Endothelial cell of umbilical vein (primary cell): ENCODE results near the gene FADS2. TPM values are rescaled to one million over a fixed set of nuclear protein-coding genes. Genes with fewer than 3 reads are reported as not detected.
A peak's percentile ranks its signal among the peaks of the same experiment; 100 is the strongest.

Source experiments
- BruUV-seq: library from RNA; stranded (reverse); fragments of 400-500 nt; replicated peaks from 2 replicates; lab custom pipeline; 2021; lab: Mats Ljungman, UMichigan
- CTCF ChIA-PET: fragments of 300-600, 350-600 bp; sonication (Branson Sonifier 250); formaldehyde crosslinking; loops from one replicate; lab custom pipeline; 2021; ENCODE audit warnings: antibody characterized with exemption, inconsistent platforms; lab: Charles Lee
- POLR2A ChIA-PET: fragments of 300-600, 350-600 bp; sonication (Branson Sonifier 250); formaldehyde crosslinking; loops from one replicate; lab custom pipeline; 2021; ENCODE audit warnings: antibody characterized with exemption, inconsistent platforms; lab: Charles Lee
- DNase-seq: peaks from one replicate; pipeline ENCODE4 v3.0.0-alpha.2; 2011; ENCODE audit warnings: low read depth, low spot score
- FAIRE-seq: peaks from 2 replicates; lab custom pipeline; 2011; peaks lifted over from hg19 to GRCh38; lab: Jason Lieb, UNC
- H2AFZ ChIP-seq: 2 replicates; pipeline ENCODE4 v1.6.0; 2012; ENCODE audit warnings: low read depth, low read length, control low read depth, inconsistent platforms
- H3K27ac ChIP-seq: 2 replicates; pipeline ENCODE4 v1.5.1; 2011; ENCODE audit warnings: low read depth, mild to moderate bottlenecking, control low read depth, low read length, moderate library complexity; ENCODE audit not compliant: insufficient read depth
- H3K27me3 ChIP-seq, 2 experiments: 2 replicates each; pipeline versions ENCODE4 v1.6.0 to v1.6.1; 2011; ENCODE audit warnings: low read length in 2 of 2, mixed read lengths in 1 of 2; ENCODE audit not compliant: control insufficient read depth in 2 of 2, insufficient read depth in 2 of 2
- H3K36me3 ChIP-seq, 2 experiments: 2 replicates in 1 of 2; 3 replicates in 1 of 2; pipeline ENCODE4 v1.5.1; 2011; ENCODE audit warnings: low read length in 2 of 2, mild to moderate bottlenecking in 1 of 2, moderate library complexity in 1 of 2; ENCODE audit not compliant: control insufficient read depth in 2 of 2, insufficient read depth in 2 of 2; ENCODE audit errors: extremely low read depth in 1 of 2
- H3K4me1 ChIP-seq: 3 replicates; pipeline ENCODE4 v1.5.1; 2011; ENCODE audit warnings: mild to moderate bottlenecking, low read length; ENCODE audit not compliant: control insufficient read depth, insufficient read depth; ENCODE audit errors: extremely low read depth
- H3K4me2 ChIP-seq: 2 replicates; pipeline ENCODE4 v1.6.1; 2011; ENCODE audit warnings: low read length, control low read depth, mixed read lengths; ENCODE audit not compliant: insufficient read depth
- H3K4me3 ChIP-seq, 3 experiments: fragments of 200-600 bp in 1 of 3; sonication (generic), shearing (Covaris generic) in 1 of 3; replicated peaks in 1 of 3; 2 replicates each; pipeline ENCODE4 v1.5.1; 2011 to 2016; ENCODE audit warnings: control low read depth in 3 of 3, low read length in 3 of 3, mild to moderate bottlenecking in 2 of 3, inconsistent platforms in 1 of 3, low read depth in 1 of 3, moderate library complexity in 1 of 3; ENCODE audit not compliant: insufficient read depth in 1 of 3
- H3K79me2 ChIP-seq: 2 replicates; pipeline ENCODE4 v1.6.0; 2012; ENCODE audit warnings: low read length, inconsistent platforms; ENCODE audit not compliant: control insufficient read depth, insufficient read depth
- H3K9ac ChIP-seq: replicated peaks from 2 replicates; pipeline ENCODE3; 2011; ENCODE audit warnings: low read length, control low read depth; ENCODE audit not compliant: insufficient read depth; ENCODE audit errors: extremely low read depth
- H3K9me1 ChIP-seq: replicated peaks from 3 replicates; pipeline ENCODE4 v1.6.0; 2011; ENCODE audit warnings: mild to moderate bottlenecking, low read length; ENCODE audit not compliant: control insufficient read depth, insufficient read depth; ENCODE audit errors: extremely low read depth
- H3K9me3 ChIP-seq: replicated peaks from 2 replicates; pipeline ENCODE4 v1.5.1; 2012; ENCODE audit warnings: low read length, inconsistent platforms; ENCODE audit not compliant: control insufficient read depth, insufficient read depth
- H4K20me1 ChIP-seq: replicated peaks from 2 replicates; pipeline ENCODE3; 2011; ENCODE audit warnings: mild to moderate bottlenecking, low read length; ENCODE audit not compliant: control insufficient read depth, insufficient read depth; ENCODE audit errors: extremely low read depth
- CTCF ChIP-seq, 2 donors: IDR thresholded peaks; 1 replicate in 1 of 2; 2 replicates in 1 of 2; pipeline ENCODE4 v1.5.1; 2011; ENCODE audit warnings: low read length in 2 of 2, mild to moderate bottlenecking in 2 of 2, moderate library complexity in 2 of 2, control low read depth in 1 of 2, inconsistent platforms in 1 of 2, low read depth in 1 of 2; ENCODE audit not compliant: insufficient read depth in 1 of 2; ENCODE audit errors: extremely low read depth in 1 of 2
- EZH2 ChIP-seq: IDR thresholded peaks from 2 replicates; pipeline ENCODE4 v1.6.1; 2012; ENCODE audit warnings: borderline replicate concordance, low read depth, mild to moderate bottlenecking, moderate library complexity, low read length, inconsistent platforms; ENCODE audit not compliant: severe bottlenecking
- FOS ChIP-seq: IDR thresholded peaks from 2 replicates; pipeline ENCODE4 v1.6.1; 2011; ENCODE audit warnings: mild to moderate bottlenecking, low read length, moderate library complexity, borderline replicate concordance; ENCODE audit not compliant: insufficient read depth
- GATA2 ChIP-seq: IDR thresholded peaks from 2 replicates; pipeline ENCODE4 v1.7.0; 2011; ENCODE audit warnings: low read depth, mild to moderate bottlenecking, moderate library complexity, mixed read lengths, low read length; ENCODE audit not compliant: insufficient read length, insufficient read depth
- JUN ChIP-seq: IDR thresholded peaks from 2 replicates; pipeline ENCODE4 v1.6.1; 2011; ENCODE audit warnings: borderline replicate concordance, low read depth; ENCODE audit not compliant: insufficient read length, insufficient read depth
- MYC ChIP-seq: IDR thresholded peaks from one replicate; pipeline ENCODE4 v1.6.1; 2011; ENCODE audit warnings: mild to moderate bottlenecking, low read depth, low read length
- POLR2A ChIP-seq: IDR thresholded peaks from 2 replicates; pipeline ENCODE4 v1.6.1; 2012; ENCODE audit warnings: low read depth, mild to moderate bottlenecking, control low read depth, low read length
- POLR2AphosphoS5 ChIP-seq: IDR thresholded peaks from 2 replicates; pipeline ENCODE4 v1.6.1; 2012; ENCODE audit warnings: low read depth, mild to moderate bottlenecking, control low read depth, low read length, moderate library complexity; ENCODE audit not compliant: insufficient read depth
- dilution Hi-C: fragments of 300-500 bp; cut with MboI; formaldehyde crosslinking; loops from one replicate; pipeline ENCODE4 v1.15.0; 2019; ENCODE audit warnings: low sequenced_read_pairs; ENCODE audit not compliant: extremely low pct_ligation_motif_present
- intact Hi-C: fragments of 100-400 bp; cut with micrococcal nuclease; formaldehyde crosslinking; loops from one replicate; pipeline ENCODE4 v1.10.0; 2022
- polyA plus RNA-seq, 4 experiments: library from polyadenylated mRNA; depleted of rRNA in 3 of 4; stranded (reverse) in 3 of 4; unstranded in 1 of 4; fragments of >200 nt; gene quantifications; 2 replicates each; pipeline versions ENCODE4 v1.2.1 to v1.2.3, GENCODE V29; 2011 to 2012; ENCODE audit warnings: missing spikeins in 1 of 4
- total RNA-seq: library from RNA; stranded (reverse); gene quantifications from 2 replicates; pipeline ENCODE4 v1.2.3, GENCODE V29; 2021
- TF ChIP-seq, protein P1 (sequence below): IDR thresholded peaks from 2 replicates; pipeline ENCODE4 v1.6.1; 2011; ENCODE audit not compliant: insufficient read depth, insufficient read length

Gene FADS2
- total and polyA plus RNA-seq, 2 donors (not counting 3 experiments of a cell fraction or from before 2014, with no cell fraction given) = 668 to 898 TPM

DNA sequence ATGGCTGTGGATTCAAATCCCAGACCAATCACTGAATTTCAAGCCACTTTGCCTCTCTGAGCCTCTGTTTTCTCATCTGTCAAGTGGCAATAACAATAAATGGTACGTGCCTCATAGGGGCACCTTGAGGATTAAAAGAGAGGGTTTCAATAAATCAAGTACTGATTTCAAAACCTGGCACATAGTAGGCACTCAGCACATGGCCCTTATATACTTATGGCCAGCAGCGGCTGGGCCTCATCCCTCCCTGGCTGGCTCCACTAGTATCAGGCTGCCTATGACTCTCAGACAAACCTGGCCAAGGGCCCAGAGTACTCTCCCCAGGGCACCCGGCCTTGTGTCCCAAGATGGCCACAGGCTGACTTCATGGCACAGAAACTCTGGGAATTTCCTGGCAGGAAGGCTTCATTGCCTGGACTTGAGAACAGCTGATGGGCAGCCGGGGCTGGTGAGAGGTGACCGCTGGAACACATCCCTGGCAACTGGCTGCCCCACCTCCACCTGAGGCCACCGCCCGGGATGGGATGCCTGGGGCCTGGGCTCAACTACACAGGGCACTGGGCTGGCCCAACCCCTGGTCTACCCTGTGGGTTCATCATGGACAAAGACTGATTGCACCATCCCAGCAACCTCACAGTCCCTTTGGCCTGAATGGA is 59.9 kb downstream of the FADS2 start:
- peak; percentile 99 for FAIRE-seq
- intact Hi-C loops (loop anchor here (1.0 kb wide), 2 partner anchors 17 to 83 kb away; no protein-coding TSS in a partner anchor), dilution Hi-C loops (no loop called here)
- DNase-seq = peak; percentile 95
- H4K20me1 ChIP-seq = no peaks in the 10 kb centered on the region
- ChIA-PET POLR2A (no interaction called here), CTCF (interaction anchor here (0.8 to 4.8 kb wide), 8 partner anchors 10 to 220 kb away, joined by 3 to 19 read pairs (median 5); no protein-coding TSS in a partner anchor)
- H3K9ac ChIP-seq = peak overlapping the region; percentile 57
- no peaks in the 10 kb centered on the region for H3K9me1 ChIP-seq
- peaks cover 32% of the 10 kb centered on the region for H3K4me1 ChIP-seq
- BruUV-seq = no TSS peak
- no peaks in the 10 kb centered on the region for H3K27me3 ChIP-seq
- H3K9me3 ChIP-seq = no peaks in the 10 kb centered on the region
- H3K4me2 ChIP-seq = peak overlapping the region; percentile 43
- no peak overlapping the region for H2AFZ ChIP-seq
- H3K27ac ChIP-seq = peak overlapping the region; percentile 90
- H3K4me3 ChIP-seq = no peak overlapping the region
- peak; percentile 88 for TF ChIP-seq JUN
- TF ChIP-seq EZH2 = no peak
- peak; percentile 97 for TF ChIP-seq POLR2AphosphoS5
- TF ChIP-seq FOS = peak; percentile 49
- H3K79me2 ChIP-seq = peaks cover 71% of the 10 kb centered on the region
- H3K36me3 ChIP-seq = peaks cover 0 to 9% of the 10 kb centered on the region in 2 experiments

DNA sequence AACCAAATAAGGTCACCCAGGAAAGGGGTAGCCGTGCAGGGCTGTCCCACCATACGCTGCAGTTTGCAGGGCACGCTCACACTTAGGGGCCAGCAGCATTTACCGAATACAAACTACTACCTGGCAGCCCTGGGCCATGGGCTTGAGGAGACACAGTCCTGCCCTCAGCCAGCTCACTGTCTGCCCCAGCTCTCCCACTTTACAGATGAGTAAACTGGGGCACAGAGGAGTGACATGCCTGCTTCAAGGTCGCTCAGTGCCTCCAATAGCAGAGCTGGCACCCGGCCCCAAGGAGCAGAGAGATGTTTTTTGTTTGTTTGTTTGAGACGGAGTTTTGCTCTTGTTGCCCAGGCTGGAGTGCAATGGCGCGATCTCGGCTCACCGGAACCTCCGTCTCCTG is 60.5 kb downstream of the FADS2 start:
- Histone ChIP-seq H3K27ac (peak overlapping the region; percentile 90), H4K20me1 (no peaks in the 10 kb centered on the region), H3K4me2 (peak overlapping the region; percentile 0), H3K9me1 (no peaks in the 10 kb centered on the region), H3K4me3 (no peak overlapping the region), H3K27me3 (no peaks in the 10 kb centered on the region), H3K9ac (peak overlapping the region; percentile 40), H3K79me2 (peaks cover 65% of the 10 kb centered on the region), H3K4me1 (peaks cover 32% of the 10 kb centered on the region), H3K36me3 (peaks cover 0 to 4% of the 10 kb centered on the region in 2 experiments), H3K9me3 (no peaks in the 10 kb centered on the region), H2AFZ (no peak overlapping the region)
- TSS peak; percentile 48 for BruUV-seq
- ChIA-PET POLR2A (no interaction called here), CTCF (interaction anchor here (0.8 to 4.8 kb wide), 8 partner anchors 9 to 219 kb away, joined by 3 to 19 read pairs (median 5); no protein-coding TSS in a partner anchor)
- no peak for TF ChIP-seq GATA2
- TF ChIP-seq POLR2AphosphoS5 = no peak
- TF ChIP-seq MYC = no peak
- TF ChIP-seq, protein P1, sequence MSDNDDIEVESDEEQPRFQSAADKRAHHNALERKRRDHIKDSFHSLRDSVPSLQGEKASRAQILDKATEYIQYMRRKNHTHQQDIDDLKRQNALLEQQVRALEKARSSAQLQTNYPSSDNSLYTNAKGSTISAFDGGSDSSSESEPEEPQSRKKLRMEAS = no peak
- TF ChIP-seq EZH2 = no peak
- no peak for TF ChIP-seq JUN
- TF ChIP-seq CTCF (IDR thresholded peaks at IDR 0.05; ENCODE audit: extremely low read depth in 1 of 2, insufficient read depth in 1 of 2, low read depth in 1 of 2, low read length in 2 of 2) = no peak
- no peak for TF ChIP-seq POLR2A
- TF ChIP-seq FOS = no peak
- intact Hi-C loops = loop anchor here (1.0 kb wide), 2 partner anchors 17 to 83 kb away; no protein-coding TSS in a partner anchor
- dilution Hi-C loops = no loop called here
- DNase-seq (no peak), FAIRE-seq (no peak)
